Subcutaneous abdominal adipose tissue (tissue), 5 donors: ENCODE measurements around the gene ATP2A3.

Source experiments
- H3K27ac ChIP-seq: one replicate; pipeline ENCODE4 v1.7.0; 2013; ENCODE audit warnings: low read depth, mild to moderate bottlenecking, inconsistent platforms, low read length, moderate library complexity
- H3K27me3 ChIP-seq, 5 donors: one replicate each; pipeline ENCODE4 v1.7.0; 2013; ENCODE audit warnings: low read length in 5 of 5, inconsistent platforms in 1 of 5; ENCODE audit not compliant: control insufficient read depth in 5 of 5, insufficient read depth in 4 of 5
- H3K36me3 ChIP-seq, 5 donors: one replicate each; pipeline ENCODE4 v1.7.0; 2013; ENCODE audit warnings: low read length in 5 of 5; ENCODE audit not compliant: control insufficient read depth in 5 of 5, insufficient read depth in 5 of 5
- H3K4me1 ChIP-seq, 5 donors: one replicate each; pipeline ENCODE4 v1.7.0; 2013; ENCODE audit warnings: low read length in 5 of 5, mild to moderate bottlenecking in 3 of 5, moderate library complexity in 1 of 5; ENCODE audit not compliant: control insufficient read depth in 5 of 5, insufficient read depth in 5 of 5
- H3K4me3 ChIP-seq, 5 donors: one replicate each; pipeline ENCODE4 v1.7.0; 2013; ENCODE audit warnings: low read length in 5 of 5, low read depth in 1 of 5
- H3K9ac ChIP-seq, 5 donors: one replicate each; pipeline ENCODE4 v1.7.0; 2013; ENCODE audit warnings: low read length in 5 of 5, mild to moderate bottlenecking in 4 of 5, moderate library complexity in 3 of 5
- H3K9me3 ChIP-seq, 5 donors: one replicate each; pipeline ENCODE4 v1.7.0; 2013; ENCODE audit warnings: low read length in 5 of 5; ENCODE audit not compliant: control insufficient read depth in 5 of 5
- donor health status: healthy.
- donor health status: healthy.
- donor health status: healthy.
- donor health status: healthy.
- donor health status: healthy.

Gene ATP2A3

DNA sequence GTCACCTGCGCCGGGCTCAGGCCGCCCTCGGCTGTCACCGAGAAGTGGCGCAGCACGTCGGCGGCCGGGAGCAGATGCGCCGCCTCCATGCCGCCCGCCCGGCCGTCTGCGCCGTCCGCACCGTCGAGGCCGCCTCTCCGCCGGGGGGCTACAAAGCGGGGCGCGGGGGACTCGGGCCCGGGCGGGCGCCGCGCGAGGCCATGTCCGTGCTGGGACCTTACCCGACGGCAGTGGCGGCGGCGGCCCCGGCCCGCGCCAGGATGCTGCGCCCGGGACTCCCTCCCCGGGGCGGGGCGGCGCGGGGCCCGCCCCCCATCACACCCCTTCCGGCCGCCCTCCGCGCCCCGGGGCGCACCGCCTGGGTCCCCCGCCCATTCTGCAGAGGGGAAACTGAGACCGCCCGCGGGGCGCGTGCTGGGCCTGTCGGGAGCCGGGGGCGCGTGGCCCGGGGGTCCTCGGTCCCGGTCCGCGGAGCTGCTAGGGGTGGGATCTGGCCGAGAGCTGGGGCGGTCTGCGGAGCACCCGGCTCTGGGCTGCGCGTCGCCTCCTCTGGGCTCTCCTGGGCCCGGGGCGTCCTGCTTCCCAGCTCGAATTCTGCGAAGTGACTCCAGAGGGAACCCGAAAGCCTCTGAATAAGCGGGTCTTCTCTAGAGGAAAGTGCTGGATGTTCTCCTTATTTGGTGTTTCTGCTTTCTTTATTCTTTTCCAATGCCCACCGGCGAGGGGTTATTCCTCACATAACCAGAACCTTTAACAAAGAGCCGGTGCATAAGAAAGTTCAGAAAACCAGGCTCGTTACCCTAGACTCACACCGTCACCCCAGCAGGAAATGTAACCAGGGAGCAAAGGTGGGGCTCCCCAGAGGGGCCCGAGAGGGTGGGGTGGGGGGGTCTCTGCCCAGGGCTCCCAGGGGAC, at the start of gene ATP2A3:
TSS of gene ATP2A3 (minus strand) at position 235 of the 915 bp plus-strand sequence. CDS start at position 89, 146 bp downstream.
- Histone ChIP-seq H3K9me3 (no peaks in the 10 kb centered on the region), H3K4me3 (peak within 1 kb of the TSS; percentile 27 to 58 (median 34)), H3K36me3 (no peaks in the 10 kb centered on the region), H3K4me1 (peaks cover 0 to 26% (median 17%) of the 10 kb centered on the region in 5 donors), H3K27me3 (peaks cover 18 to 45% (median 38%) of the 10 kb centered on the region in 5 donors), H3K27ac (no peak within 1 kb of the TSS), H3K9ac (peak within 1 kb of the TSS in 2 of 5 donors; percentile 41 to 45)

GRCh38 chr17:4010754-4011153, 46.5 kb upstream of the ATP2A3 start:
- Histone ChIP-seq H3K9ac (no peak overlapping the region), H3K9me3 (no peaks in the 10 kb centered on the region), H3K27me3 (no peaks in the 10 kb centered on the region), H3K27ac (no peak overlapping the region), H3K4me1 (no peaks in the 10 kb centered on the region), H3K36me3 (peaks cover 10 to 97% (median 86%) of the 10 kb centered on the region in 5 donors), H3K4me3 (no peak overlapping the region)

DNA sequence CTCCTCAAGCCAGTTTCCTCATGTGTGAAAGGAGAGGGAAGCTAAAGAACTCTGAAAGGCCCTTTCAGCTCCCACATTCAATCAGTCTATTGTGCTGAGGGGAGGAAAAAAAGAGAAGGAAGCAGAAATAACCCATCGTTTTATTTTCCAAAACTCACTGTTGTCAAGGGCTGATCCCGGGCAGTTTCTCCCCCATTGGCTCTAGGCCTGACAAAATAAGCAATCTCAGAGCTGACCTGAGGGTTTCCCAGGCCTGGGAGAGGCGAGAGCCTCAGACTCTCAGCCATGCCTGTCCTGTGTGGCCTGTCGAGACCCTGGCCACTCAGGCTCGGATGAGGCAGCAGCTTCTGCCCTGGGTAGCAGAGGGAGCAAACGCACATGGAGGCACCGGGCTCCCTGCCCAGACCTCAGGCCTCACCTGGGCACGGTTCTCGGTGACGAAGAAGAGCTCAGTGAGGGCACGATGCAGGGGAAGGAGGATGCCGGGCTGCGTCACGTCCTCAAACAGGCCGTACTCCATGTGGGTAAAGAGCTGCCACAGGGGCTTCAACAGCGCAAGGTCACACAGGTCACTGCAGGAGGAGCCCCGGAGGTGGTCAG, 45.0 kb upstream of the ATP2A3 start:
- Histone ChIP-seq H3K27ac (no peak overlapping the region), H3K27me3 (no peaks in the 10 kb centered on the region), H3K36me3 (peaks cover 10 to 91% (median 79%) of the 10 kb centered on the region in 5 donors), H3K4me3 (no peak overlapping the region), H3K4me1 (peaks cover 0 to 6% (median 5%) of the 10 kb centered on the region in 5 donors), H3K9ac (no peak overlapping the region), H3K9me3 (no peaks in the 10 kb centered on the region)

GRCh38 chr17:4008441-4009185, 44.4 kb upstream of the ATP2A3 start:
- Histone ChIP-seq H3K27me3 (peaks cover 0 to 2% (median 0%) of the 10 kb centered on the region in 5 donors), H3K36me3 (peaks cover 8 to 84% (median 73%) of the 10 kb centered on the region in 5 donors), H3K4me1 (peaks cover 0 to 11% (median 6%) of the 10 kb centered on the region in 5 donors), H3K9ac (no peak overlapping the region), H3K4me3 (no peak overlapping the region), H3K9me3 (no peaks in the 10 kb centered on the region), H3K27ac (no peak overlapping the region)

DNA sequence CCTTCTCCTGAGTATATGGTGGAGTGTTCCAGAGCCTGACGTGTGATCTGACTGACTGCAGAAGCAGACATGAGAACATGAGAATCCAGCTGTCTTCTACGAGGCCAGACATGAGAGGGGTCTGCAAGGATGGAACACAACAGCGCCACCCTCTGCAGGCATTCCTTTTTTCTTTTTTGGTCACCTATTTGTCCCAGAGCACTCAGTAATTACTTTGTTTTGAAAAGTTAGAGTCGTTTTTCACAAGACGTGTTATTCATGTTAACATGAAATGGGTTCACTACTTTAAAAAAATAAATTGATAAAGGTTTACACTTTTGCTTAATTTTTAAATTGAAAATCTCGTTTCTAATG, 43.8 kb upstream of the ATP2A3 start:
- H3K36me3 ChIP-seq: peaks cover 6 to 79% (median 67%) of the 10 kb centered on the region in 5 donors
- no peak overlapping the region for H3K27ac ChIP-seq
- H3K4me3 ChIP-seq: no peak overlapping the region
- peaks cover 0 to 12% (median 6%) of the 10 kb centered on the region in 5 donors for H3K4me1 ChIP-seq
- no peak overlapping the region for H3K9ac ChIP-seq
- no peaks in the 10 kb centered on the region for H3K9me3 ChIP-seq
- H3K27me3 ChIP-seq: peaks cover 0 to 2% (median 0%) of the 10 kb centered on the region in 5 donors

DNA sequence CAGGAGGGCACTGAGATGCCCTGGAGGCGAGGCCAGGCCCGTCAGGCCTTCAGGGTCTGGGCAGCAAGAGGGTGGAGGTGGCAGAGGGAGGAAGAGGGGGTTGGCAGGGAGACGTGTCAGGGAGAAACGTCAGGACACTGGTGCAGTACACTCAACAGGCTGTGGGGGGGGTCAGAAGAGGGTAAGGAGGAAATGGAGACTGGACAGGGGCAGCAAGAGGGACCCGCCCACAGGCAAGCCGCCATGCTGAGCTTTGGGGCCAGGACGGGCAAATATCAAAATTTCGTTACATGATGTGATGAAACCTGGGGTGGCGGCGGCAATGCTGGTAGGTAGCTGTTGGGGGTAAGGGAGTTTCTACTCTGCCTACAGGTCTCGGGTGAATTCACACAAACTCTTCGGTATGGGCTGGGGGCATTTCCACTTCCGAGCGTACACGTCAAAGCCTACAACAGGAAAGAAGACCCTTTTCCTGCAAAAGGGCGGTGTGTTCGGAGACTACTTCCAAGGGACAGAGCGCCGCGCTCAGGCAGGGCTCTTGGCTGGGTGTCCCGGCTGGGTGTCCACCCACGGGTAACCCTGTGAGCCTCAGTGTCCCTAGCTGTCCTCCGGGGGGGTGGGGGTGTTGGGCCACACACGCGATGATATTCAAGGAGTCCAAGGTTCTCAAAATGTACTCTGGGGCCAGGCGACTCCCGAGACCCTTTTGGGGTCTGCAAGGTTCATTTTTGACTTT, 43.3 kb upstream of the ATP2A3 start:
- H3K36me3 ChIP-seq: peaks cover 4 to 74% (median 63%) of the 10 kb centered on the region in 5 donors
- no peaks in the 10 kb centered on the region for H3K9me3 ChIP-seq
- peaks cover 0 to 2% (median 0%) of the 10 kb centered on the region in 5 donors for H3K27me3 ChIP-seq
- H3K9ac ChIP-seq: no peak overlapping the region
- H3K4me3 ChIP-seq: no peak overlapping the region
- peaks cover 0 to 12% (median 6%) of the 10 kb centered on the region in 5 donors for H3K4me1 ChIP-seq
- H3K27ac ChIP-seq: no peak overlapping the region

GRCh38 chr17:4006745-4007211, 42.5 kb upstream of the ATP2A3 start:
- no peaks in the 10 kb centered on the region for H3K9me3 ChIP-seq
- H3K27ac ChIP-seq: no peak overlapping the region
- H3K4me1 ChIP-seq: peaks cover 0 to 12% (median 6%) of the 10 kb centered on the region in 5 donors
- H3K9ac ChIP-seq: no peak overlapping the region
- H3K4me3 ChIP-seq: no peak overlapping the region
- H3K36me3 ChIP-seq: peaks cover 4 to 66% (median 55%) of the 10 kb centered on the region in 5 donors
- H3K27me3 ChIP-seq: peaks cover 0 to 2% (median 0%) of the 10 kb centered on the region in 5 donors

GRCh38 chr17:4006165-4006589, 41.9 kb upstream of the ATP2A3 start:
- H3K27me3 ChIP-seq: peaks cover 0 to 6% (median 0%) of the 10 kb centered on the region in 5 donors
- H3K27ac ChIP-seq: no peak overlapping the region
- no peaks in the 10 kb centered on the region for H3K9me3 ChIP-seq
- H3K4me3 ChIP-seq: no peak overlapping the region
- peaks cover 2 to 17% (median 6%) of the 10 kb centered on the region in 5 donors for H3K4me1 ChIP-seq
- H3K9ac ChIP-seq: no peak overlapping the region
- peaks cover 4 to 61% (median 51%) of the 10 kb centered on the region in 5 donors for H3K36me3 ChIP-seq
